Stimulated activated CD4-positive, alpha-beta T cell treated with anti-CD3 and anti-CD28 coated beads, Interleukin-12 subunit alpha, Interleukin-12 subunit beta, amount 100 ng/mL, for 48 hours (primary cell): ENCODE data around the gene RBMXL3.

Source experiments
- DNase-seq, 3 donors: peaks; one replicate each; pipeline ENCODE4 v3.0.0-alpha.2; 2020; ENCODE audit warnings: low read depth in 2 of 3, low spot score in 1 of 3

Gene RBMXL3

GRCh38 chrX:115233497-115234455, 44.6 kb downstream of the RBMXL3 start, which contains the start of gene LRCH2:
Gene LRCH2 (minus strand): TSS chrX:115234096. CDS start chrX:115234041, 55 bp downstream.
- no peak for DNase-seq

- DNase-seq = no peak
Observed at GRCh38 chrX:115234461-115234860, 45.3 kb downstream of the RBMXL3 start.

GRCh38 chrX:115236560-115236959, 47.4 kb downstream of the RBMXL3 start:
- no peak for DNase-seq

- DNase-seq = no peak
Observed at GRCh38 chrX:115237056-115237455, 47.8 kb downstream of the RBMXL3 start.
